WTC11 (cell line): Measurements from ENCODE around the gene KIF3A. TPM values are rescaled to one million over a fixed set of nuclear protein-coding genes. Genes with fewer than 3 reads are reported as not detected.
A peak's percentile ranks its signal among the peaks of the same experiment; 100 is the strongest.

ENCODE experiments used
- ATAC-seq: fragments of 200-7000 bp; cut with Tn5 transposase; 2 replicates; pipeline ENCODE4 v1.10.0; 2021; ENCODE audit warnings: mild to moderate bottlenecking, moderate library complexity
- CTCF ChIA-PET: fragments of 300-600 bp; sonication (Branson Sonifier 250); formaldehyde crosslinking; loops from one replicate; lab custom pipeline; 2021; ENCODE audit warnings: antibody characterized with exemption; lab: Charles Lee
- POLR2A ChIA-PET: fragments of 350-600 bp; sonication (Branson Sonifier 250); formaldehyde crosslinking; loops from one replicate; lab custom pipeline; 2021; ENCODE audit warnings: antibody characterized with exemption; lab: Charles Lee
- DNase-seq: peaks from one replicate; pipeline ENCODE4 v3.0.0; 2021; ENCODE audit warnings: low spot score
- H3K27ac Mint-ChIP-seq: 2 replicates; pipeline ENCODE4 v1.8.0; 2021; ENCODE audit warnings: mixed read lengths
- H3K27me3 Mint-ChIP-seq: 2 replicates; pipeline ENCODE4 v1.8.0; 2021; ENCODE audit warnings: low read depth, mild to moderate bottlenecking, moderate library complexity, mixed read lengths
- H3K36me3 Mint-ChIP-seq: 2 replicates; pipeline ENCODE4 v1.8.0; 2021; ENCODE audit warnings: mixed read lengths
- H3K4me1 Mint-ChIP-seq: 2 replicates; pipeline ENCODE4 v1.8.0; 2022; ENCODE audit warnings: mixed read lengths
- H3K4me3 Mint-ChIP-seq: 2 replicates; pipeline ENCODE4 v1.8.0; 2021; ENCODE audit warnings: mild to moderate bottlenecking, moderate library complexity, mixed read lengths
- H3K9me3 Mint-ChIP-seq: 2 replicates; pipeline ENCODE4 v1.8.0; 2021; ENCODE audit warnings: mixed read lengths
- CBFB ChIP-seq: sonication (generic); formaldehyde crosslinking; IDR thresholded peaks from 2 replicates; pipeline ENCODE4 v1.8.1; 2022; ENCODE audit warnings: mild to moderate bottlenecking, low read depth, missing genetic modification reagents
- ERG ChIP-seq: fragments of 250-450 bp; sonication (Bioruptor Pico); IDR thresholded peaks from 2 replicates; pipeline ENCODE4 v1.8.0; 2021; ENCODE audit warnings: mild to moderate bottlenecking
- FOXJ3 ChIP-seq: sonication (generic); formaldehyde crosslinking; IDR thresholded peaks from 2 replicates; pipeline ENCODE4 v1.9.0; 2021; ENCODE audit warnings: missing genetic modification reagents, mild to moderate bottlenecking, borderline replicate concordance
- GRHL2 ChIP-seq: fragments of 250-450 bp; sonication (Bioruptor Pico); IDR thresholded peaks from 2 replicates; pipeline ENCODE4 v1.8.0; 2022; ENCODE audit warnings: mild to moderate bottlenecking, moderate library complexity; ENCODE audit not compliant: insufficient replicate concordance, severe bottlenecking
- NFYB ChIP-seq: sonication (generic); formaldehyde crosslinking; conservative IDR thresholded peaks from 2 replicates; pipeline ENCODE4 v1.8.0; 2022; ENCODE audit warnings: low read depth, missing genetic modification reagents
- OVOL2 ChIP-seq: fragments of 250-450 bp; sonication (Bioruptor Pico); IDR thresholded peaks from 2 replicates; pipeline ENCODE4 v1.9.0; 2021; ENCODE audit warnings: mild to moderate bottlenecking, borderline replicate concordance
- SMAD3 ChIP-seq: sonication (generic); formaldehyde crosslinking; IDR thresholded peaks from 2 replicates; pipeline ENCODE4 v1.8.0; 2022; ENCODE audit warnings: missing genetic modification reagents, mild to moderate bottlenecking, borderline replicate concordance
- SMAD4 ChIP-seq: sonication (generic); formaldehyde crosslinking; IDR thresholded peaks from 2 replicates; pipeline ENCODE4 v1.8.0; 2022; ENCODE audit warnings: mild to moderate bottlenecking, missing genetic modification reagents
- TEAD1 ChIP-seq: sonication (generic); formaldehyde crosslinking; IDR thresholded peaks from 2 replicates; pipeline ENCODE4 v1.8.0; 2022; ENCODE audit warnings: mild to moderate bottlenecking, missing genetic modification reagents
- USF1 ChIP-seq: sonication (generic); formaldehyde crosslinking; IDR thresholded peaks from 2 replicates; pipeline ENCODE4 v1.8.0; 2022; ENCODE audit warnings: mild to moderate bottlenecking, missing genetic modification reagents
- ZNF232 ChIP-seq: sonication (generic); formaldehyde crosslinking; IDR thresholded peaks from 2 replicates; pipeline ENCODE4 v1.8.0; 2022; ENCODE audit warnings: mild to moderate bottlenecking, missing genetic modification reagents
- ZNF263 ChIP-seq: sonication (generic); formaldehyde crosslinking; IDR thresholded peaks from 2 replicates; pipeline ENCODE4 v1.8.1; 2022; ENCODE audit warnings: low read depth, mild to moderate bottlenecking, moderate library complexity, missing genetic modification reagents
- ZNF396 ChIP-seq: fragments of 250-450 bp; sonication (Bioruptor Pico); IDR thresholded peaks from 2 replicates; pipeline ENCODE4 v1.8.0; 2021; ENCODE audit warnings: mild to moderate bottlenecking, moderate library complexity, borderline replicate concordance
- ZNF416 ChIP-seq: fragments of 250-450 bp; sonication (Bioruptor Pico); IDR thresholded peaks from 2 replicates; pipeline ENCODE4 v1.9.0; 2021; ENCODE audit warnings: mild to moderate bottlenecking, inconsistent platforms
- ZNF423 ChIP-seq: fragments of 250-450 bp; sonication (Bioruptor Pico); IDR thresholded peaks from 2 replicates; pipeline ENCODE4 v2.1.2; 2022; ENCODE audit warnings: mild to moderate bottlenecking, moderate library complexity
- ZNF425 ChIP-seq: fragments of 250-450 bp; sonication (Bioruptor Pico); conservative IDR thresholded peaks from 2 replicates; pipeline ENCODE4 v1.9.0; 2021; ENCODE audit warnings: mild to moderate bottlenecking
- total RNA-seq: library from RNA; stranded (reverse); gene quantifications from 3 replicates; pipeline ENCODE4 v1.2.3, GENCODE V29; 2021
- TF ChIP-seq, protein P1 (sequence below): fragments of 250-450 bp; sonication (Bioruptor Pico); IDR thresholded peaks from 2 replicates; pipeline ENCODE4 v1.9.0; 2021; ENCODE audit warnings: mild to moderate bottlenecking
- TF ChIP-seq, protein P2 (sequence below): sonication (generic); formaldehyde crosslinking; IDR thresholded peaks from 2 replicates; pipeline ENCODE4 v1.8.1; 2023; ENCODE audit warnings: mild to moderate bottlenecking, missing genetic modification reagents
- TF ChIP-seq, protein P3 (sequence below): sonication (generic); formaldehyde crosslinking; IDR thresholded peaks from 2 replicates; pipeline ENCODE4 v1.8.0; 2023; ENCODE audit warnings: missing genetic modification reagents
- TF ChIP-seq, protein P4 (sequence below): sonication (generic); formaldehyde crosslinking; IDR thresholded peaks from 2 replicates; pipeline ENCODE4 v1.8.0; 2022; ENCODE audit warnings: mild to moderate bottlenecking, missing genetic modification reagents

Gene KIF3A
- total RNA-seq, 1 experiment from 2014 or later, result 10.1 TPM

DNA sequence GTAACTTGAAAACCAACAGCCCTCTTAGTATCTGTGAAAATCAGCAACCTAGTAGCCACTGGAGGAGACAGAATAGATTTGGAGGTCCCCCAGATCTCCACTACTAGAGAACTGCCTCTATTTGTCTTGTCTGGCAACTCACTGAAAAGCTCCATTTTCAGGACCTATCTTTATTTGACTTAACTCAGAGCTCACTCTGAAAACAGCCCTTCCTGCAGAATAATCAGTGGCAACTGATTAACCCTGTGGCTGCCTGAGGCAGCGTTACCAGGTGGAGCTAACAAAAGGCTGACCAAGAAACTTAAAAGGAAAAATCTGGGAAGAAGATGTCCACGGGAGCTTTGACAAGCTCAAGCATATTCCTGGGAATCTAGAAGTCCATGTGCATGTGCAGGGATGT lies 89.9 kb downstream of the KIF3A start:
- CTCF ChIA-PET, result interaction anchor here (1.2 kb wide), 1 partner anchor 120 kb away, joined by 3 read pairs; no protein-coding TSS in a partner anchor
- Mint-ChIP-seq H3K4me1 (peaks cover 18% of the 10 kb centered on the region), H3K36me3 (peaks cover 9% of the 10 kb centered on the region), H3K9me3 (peaks cover 16% of the 10 kb centered on the region), H3K27ac (no peak overlapping the region), H3K27me3 (peaks cover 2% of the 10 kb centered on the region; the same call in 1 of the 2 replicates), H3K4me3 (no peak overlapping the region)
- POLR2A ChIA-PET, result no interaction called here
- DNase-seq (no peak), ATAC-seq (no peak)
- TF ChIP-seq ZNF396, result no peak

DNA sequence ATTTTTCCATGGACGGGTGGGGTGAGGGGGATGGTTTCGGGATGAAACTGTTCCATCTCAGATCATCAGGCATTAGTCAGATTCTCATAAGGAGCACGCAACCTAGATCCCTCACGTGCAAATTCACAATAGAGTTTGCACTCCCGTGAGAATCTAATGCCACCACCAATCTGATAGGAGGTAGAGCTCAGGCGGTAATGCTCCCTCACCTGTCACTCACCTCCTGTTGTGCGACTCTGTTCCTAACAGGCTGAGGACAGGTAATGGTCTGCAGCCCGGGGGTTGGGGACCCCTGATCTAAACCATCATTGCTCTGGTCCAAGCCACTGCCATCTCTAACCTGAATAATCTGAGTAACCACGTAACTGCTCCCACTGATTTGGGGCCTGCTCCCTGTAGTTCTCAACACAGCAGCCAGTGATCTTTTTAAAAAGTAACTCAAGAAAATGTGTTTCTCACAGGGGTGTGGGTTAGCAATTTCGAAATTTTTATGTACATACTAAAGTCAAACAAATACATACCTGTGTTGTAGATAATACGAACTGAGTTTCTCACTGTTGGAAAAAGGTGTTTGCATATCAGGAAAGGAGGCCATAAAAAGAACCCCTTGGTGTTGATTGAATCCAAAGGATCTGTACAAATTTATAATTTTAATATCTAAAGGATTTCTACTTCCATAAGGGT lies 90.6 kb downstream of the KIF3A start:
- H3K9me3 Mint-ChIP-seq, result peaks cover 16% of the 10 kb centered on the region
- no peak for TF ChIP-seq ZNF232 (CRISPR knock-in tag)
- no peak for TF ChIP-seq ZNF423 (CRISPR knock-in tag)
- no peak for TF ChIP-seq NFYB (CRISPR knock-in tag)
- no peak for TF ChIP-seq TEAD1
- no peak for TF ChIP-seq ZNF416 (CRISPR knock-in tag)
- TF ChIP-seq SMAD3, result no peak
- TF ChIP-seq, protein P1, sequence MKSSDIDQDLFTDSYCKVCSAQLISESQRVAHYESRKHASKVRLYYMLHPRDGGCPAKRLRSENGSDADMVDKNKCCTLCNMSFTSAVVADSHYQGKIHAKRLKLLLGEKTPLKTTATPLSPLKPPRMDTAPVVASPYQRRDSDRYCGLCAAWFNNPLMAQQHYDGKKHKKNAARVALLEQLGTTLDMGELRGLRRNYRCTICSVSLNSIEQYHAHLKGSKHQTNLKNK, result no peak
- TF ChIP-seq, protein P2, sequence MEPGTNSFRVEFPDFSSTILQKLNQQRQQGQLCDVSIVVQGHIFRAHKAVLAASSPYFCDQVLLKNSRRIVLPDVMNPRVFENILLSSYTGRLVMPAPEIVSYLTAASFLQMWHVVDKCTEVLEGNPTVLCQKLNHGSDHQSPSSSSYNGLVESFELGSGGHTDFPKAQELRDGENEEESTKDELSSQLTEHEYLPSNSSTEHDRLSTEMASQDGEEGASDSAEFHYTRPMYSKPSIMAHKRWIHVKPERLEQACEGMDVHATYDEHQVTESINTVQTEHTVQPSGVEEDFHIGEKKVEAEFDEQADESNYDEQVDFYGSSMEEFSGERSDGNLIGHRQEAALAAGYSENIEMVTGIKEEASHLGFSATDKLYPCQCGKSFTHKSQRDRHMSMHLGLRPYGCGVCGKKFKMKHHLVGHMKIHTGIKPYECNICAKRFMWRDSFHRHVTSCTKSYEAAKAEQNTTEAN (CRISPR knock-in tag), result no peak
- TF ChIP-seq GRHL2 (CRISPR knock-in tag), result no peak
- peaks cover 14% of the 10 kb centered on the region for H3K36me3 Mint-ChIP-seq
- ATAC-seq, result no peak
- no peak overlapping the region for H3K4me3 Mint-ChIP-seq
- peaks cover 18% of the 10 kb centered on the region for H3K4me1 Mint-ChIP-seq
- H3K27me3 Mint-ChIP-seq, result peaks cover 2% of the 10 kb centered on the region; the same call in 1 of the 2 replicates
- H3K27ac Mint-ChIP-seq, result no peak overlapping the region
- CTCF ChIA-PET, result interaction anchor here (1.2 kb wide), 1 partner anchor 120 kb away, joined by 3 read pairs; no protein-coding TSS in a partner anchor
- POLR2A ChIA-PET, result interaction anchor here (0.6 kb wide), 1 partner anchor 131 kb away, joined by 3 read pairs; no protein-coding TSS in a partner anchor
- DNase-seq, result no peak

- ChIA-PET CTCF (interaction anchor here (1.1 to 1.3 kb wide), 2 partner anchors 33 to 176 kb away, joined by 3 to 4 read pairs; no protein-coding TSS in a partner anchor), POLR2A (no interaction called here)
- H3K4me1 Mint-ChIP-seq, result peaks cover 18% of the 10 kb centered on the region
- peaks cover 2% of the 10 kb centered on the region; the same call in 1 of the 2 replicates for H3K27me3 Mint-ChIP-seq
- H3K4me3 Mint-ChIP-seq, result peak overlapping the region; percentile 5; the same call in 1 of the 2 replicates
- peaks cover 16% of the 10 kb centered on the region for H3K9me3 Mint-ChIP-seq
- ATAC-seq (peak; percentile 55), DNase-seq (no peak)
- H3K27ac Mint-ChIP-seq, result peak overlapping the region; percentile 52; the same call in 1 of the 2 replicates
- H3K36me3 Mint-ChIP-seq, result peaks cover 24% of the 10 kb centered on the region
- TF ChIP-seq, protein P3, sequence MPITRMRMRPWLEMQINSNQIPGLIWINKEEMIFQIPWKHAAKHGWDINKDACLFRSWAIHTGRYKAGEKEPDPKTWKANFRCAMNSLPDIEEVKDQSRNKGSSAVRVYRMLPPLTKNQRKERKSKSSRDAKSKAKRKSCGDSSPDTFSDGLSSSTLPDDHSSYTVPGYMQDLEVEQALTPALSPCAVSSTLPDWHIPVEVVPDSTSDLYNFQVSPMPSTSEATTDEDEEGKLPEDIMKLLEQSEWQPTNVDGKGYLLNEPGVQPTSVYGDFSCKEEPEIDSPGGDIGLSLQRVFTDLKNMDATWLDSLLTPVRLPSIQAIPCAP (CRISPR knock-in tag), result no peak
- TF ChIP-seq ERG (CRISPR knock-in tag), result no peak
- TF ChIP-seq SMAD4 (CRISPR knock-in tag), result no peak
- TF ChIP-seq FOXJ3 (CRISPR knock-in tag), result no peak
- TF ChIP-seq, protein P4, sequence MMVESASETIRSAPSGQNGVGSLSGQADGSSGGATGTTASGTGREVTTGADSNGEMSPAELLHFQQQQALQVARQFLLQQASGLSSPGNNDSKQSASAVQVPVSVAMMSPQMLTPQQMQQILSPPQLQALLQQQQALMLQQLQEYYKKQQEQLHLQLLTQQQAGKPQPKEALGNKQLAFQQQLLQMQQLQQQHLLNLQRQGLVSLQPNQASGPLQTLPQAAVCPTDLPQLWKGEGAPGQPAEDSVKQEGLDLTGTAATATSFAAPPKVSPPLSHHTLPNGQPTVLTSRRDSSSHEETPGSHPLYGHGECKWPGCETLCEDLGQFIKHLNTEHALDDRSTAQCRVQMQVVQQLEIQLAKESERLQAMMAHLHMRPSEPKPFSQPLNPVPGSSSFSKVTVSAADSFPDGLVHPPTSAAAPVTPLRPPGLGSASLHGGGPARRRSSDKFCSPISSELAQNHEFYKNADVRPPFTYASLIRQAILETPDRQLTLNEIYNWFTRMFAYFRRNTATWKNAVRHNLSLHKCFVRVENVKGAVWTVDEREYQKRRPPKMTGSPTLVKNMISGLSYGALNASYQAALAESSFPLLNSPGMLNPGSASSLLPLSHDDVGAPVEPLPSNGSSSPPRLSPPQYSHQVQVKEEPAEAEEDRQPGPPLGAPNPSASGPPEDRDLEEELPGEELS (CRISPR knock-in tag), result no peak
- TF ChIP-seq OVOL2 (CRISPR knock-in tag), result no peak
- TF ChIP-seq CBFB (CRISPR knock-in tag), result no peak
- no peak for TF ChIP-seq ZNF425 (CRISPR knock-in tag)
- TF ChIP-seq USF1 (CRISPR knock-in tag), result no peak
- no peak for TF ChIP-seq ZNF263
Observed at GRCh38 chr5:132644177-132644576, 93.2 kb downstream of the KIF3A start.
